SU-DHL-6 (cell line): ENCODE measurements around the gene CABP7.
A peak's percentile ranks its signal among the peaks of the same experiment; 100 is the strongest.

Experiments
- H2AFZ ChIP-seq: fragments of 200-600 bp; sonication (generic); 2 replicates; pipeline ENCODE4 v1.6.1; 2014; ENCODE audit warnings: low read depth, mild to moderate bottlenecking, moderate library complexity, mixed read lengths, antibody characterized with exemption, low read length; ENCODE audit not compliant: severe bottlenecking
- H3F3A ChIP-seq: fragments of 200-600 bp; shearing (Covaris generic); 2 replicates; pipeline ENCODE4 v1.6.0; 2016; ENCODE audit warnings: antibody characterized with exemption, mild to moderate bottlenecking; ENCODE audit not compliant: insufficient read depth
- H3K27ac ChIP-seq: fragments of 200-600 bp; sonication (generic); 2 replicates; pipeline ENCODE4 v1.5.1; 2016; ENCODE audit warnings: low read depth, mild to moderate bottlenecking, low read length, moderate library complexity, mixed read lengths
- H3K27me3 ChIP-seq: fragments of 200-600 bp; sonication (generic), shearing (Covaris generic); 2 replicates; pipeline ENCODE4 v1.6.0; 2014; ENCODE audit warnings: mild to moderate bottlenecking, low read length
- H3K36me3 ChIP-seq: fragments of 200-600 bp; sonication (generic); 2 replicates; pipeline ENCODE4 v1.6.1; 2014; ENCODE audit warnings: mild to moderate bottlenecking, low read length, mixed read lengths
- H3K4me2 ChIP-seq: fragments of 300-600, 200-600 bp; shearing (Covaris generic), sonication (generic); 2 replicates; pipeline ENCODE4 v1.6.0; 2014; ENCODE audit warnings: low read length, low read depth, mild to moderate bottlenecking; ENCODE audit not compliant: poor library complexity, severe bottlenecking
- H3K4me3 ChIP-seq: fragments of 200-600 bp; sonication (generic); 2 replicates; pipeline ENCODE4 v1.5.1; 2014; ENCODE audit warnings: antibody characterized with exemption, low read length, mild to moderate bottlenecking, mixed read lengths; ENCODE audit not compliant: insufficient read depth, poor library complexity, severe bottlenecking
- H3K79me2 ChIP-seq: fragments of 200-600 bp; sonication (generic); 2 replicates; pipeline ENCODE4 v1.6.1; 2014; ENCODE audit warnings: mild to moderate bottlenecking, low read length, moderate library complexity; ENCODE audit not compliant: insufficient read depth
- H3K9ac ChIP-seq: fragments of 200-600 bp; sonication (generic); 2 replicates; pipeline ENCODE4 v1.7.0; 2014; ENCODE audit warnings: mild to moderate bottlenecking, low read length
- H3K9me2 ChIP-seq: fragments of 200-600 bp; sonication (generic); replicated peaks from 2 replicates; pipeline ENCODE4 v1.6.1; 2014; ENCODE audit warnings: low read length; ENCODE audit not compliant: insufficient read depth
- H3K9me3 ChIP-seq: fragments of 200-600 bp; sonication (generic); 2 replicates; pipeline ENCODE4 v1.6.1; 2014; ENCODE audit warnings: low read length, mixed read lengths; ENCODE audit not compliant: insufficient read depth
- H4K20me1 ChIP-seq: fragments of 200-600 bp; sonication (generic); 2 replicates; pipeline ENCODE4 v1.6.1; 2014; ENCODE audit warnings: low read depth, mild to moderate bottlenecking, antibody characterized with exemption, low read length, moderate library complexity, mixed read lengths
- EZH2phosphoT487 ChIP-seq: fragments of 200-600 bp; sonication (generic), shearing (Covaris generic); conservative IDR thresholded peaks from 2 replicates; pipeline ENCODE4 v1.6.1; 2018; ENCODE audit warnings: mild to moderate bottlenecking, antibody characterized with exemption, low read length, moderate library complexity, mixed read lengths
- TF ChIP-seq, protein P1 (sequence below): fragments of 200-600 bp; sonication (generic); IDR thresholded peaks from one replicate; pipeline ENCODE4 v1.5.1; 2017; ENCODE audit warnings: antibody characterized with exemption, mild to moderate bottlenecking, low read length, moderate library complexity; ENCODE audit not compliant: insufficient read depth, poor library complexity, severe bottlenecking

Gene CABP7

DNA sequence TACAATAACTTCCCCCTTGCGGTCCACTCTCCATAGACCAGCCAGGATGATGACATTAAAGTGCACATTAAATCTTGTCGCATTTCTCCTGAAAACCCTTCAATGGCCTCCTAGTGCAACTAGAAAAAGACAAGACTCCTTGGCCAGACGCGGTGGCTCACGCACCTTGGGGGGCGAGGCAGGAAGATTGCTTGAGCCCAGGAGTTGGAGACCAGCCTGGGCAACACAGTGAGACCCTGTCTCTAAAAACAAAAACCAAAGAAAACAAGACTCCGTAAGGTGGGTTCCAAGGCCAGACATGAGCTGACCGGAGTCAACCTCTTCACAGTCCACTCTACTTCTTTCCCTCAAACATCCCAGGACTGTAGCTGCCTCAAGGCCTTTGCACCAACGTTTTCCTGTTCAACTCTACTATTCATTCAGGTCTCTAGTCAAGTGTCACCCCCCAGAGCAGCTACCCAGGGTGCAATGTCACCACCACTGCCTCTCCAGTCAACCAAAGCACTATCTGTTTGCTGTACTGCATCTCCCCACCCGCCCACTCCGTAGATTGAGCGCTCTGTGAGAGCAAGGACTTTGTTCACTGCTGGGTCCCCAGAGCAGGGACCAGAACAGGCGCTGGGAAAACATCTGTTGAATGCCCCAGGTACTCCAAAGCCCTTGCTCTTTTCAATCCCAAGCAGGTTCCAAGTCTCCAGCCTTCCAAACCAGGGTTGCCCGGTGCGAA lies 46.3 kb downstream of the CABP7 start:
- H3K4me2 ChIP-seq: peak overlapping the region; percentile 69
- TF ChIP-seq EZH2phosphoT487: no peak
- TF ChIP-seq, protein P1, sequence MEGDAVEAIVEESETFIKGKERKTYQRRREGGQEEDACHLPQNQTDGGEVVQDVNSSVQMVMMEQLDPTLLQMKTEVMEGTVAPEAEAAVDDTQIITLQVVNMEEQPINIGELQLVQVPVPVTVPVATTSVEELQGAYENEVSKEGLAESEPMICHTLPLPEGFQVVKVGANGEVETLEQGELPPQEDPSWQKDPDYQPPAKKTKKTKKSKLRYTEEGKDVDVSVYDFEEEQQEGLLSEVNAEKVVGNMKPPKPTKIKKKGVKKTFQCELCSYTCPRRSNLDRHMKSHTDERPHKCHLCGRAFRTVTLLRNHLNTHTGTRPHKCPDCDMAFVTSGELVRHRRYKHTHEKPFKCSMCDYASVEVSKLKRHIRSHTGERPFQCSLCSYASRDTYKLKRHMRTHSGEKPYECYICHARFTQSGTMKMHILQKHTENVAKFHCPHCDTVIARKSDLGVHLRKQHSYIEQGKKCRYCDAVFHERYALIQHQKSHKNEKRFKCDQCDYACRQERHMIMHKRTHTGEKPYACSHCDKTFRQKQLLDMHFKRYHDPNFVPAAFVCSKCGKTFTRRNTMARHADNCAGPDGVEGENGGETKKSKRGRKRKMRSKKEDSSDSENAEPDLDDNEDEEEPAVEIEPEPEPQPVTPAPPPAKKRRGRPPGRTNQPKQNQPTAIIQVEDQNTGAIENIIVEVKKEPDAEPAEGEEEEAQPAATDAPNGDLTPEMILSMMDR: no peak
- H3K4me3 ChIP-seq: peak overlapping the region; percentile 88
- no peaks in the 10 kb centered on the region for H3K9me3 ChIP-seq
- H3K9ac ChIP-seq: peak overlapping the region; percentile 79
- 0 out of 2 replicates have a peak, but pooled peaks cover 2% of the 10 kb centered on the region for H3K36me3 ChIP-seq
- H3K27ac ChIP-seq: peak overlapping the region; percentile 41
- H3K79me2 ChIP-seq: peaks cover 25% of the 10 kb centered on the region
- no peaks in the 10 kb centered on the region for H3K27me3 ChIP-seq
- peak overlapping the region; percentile 72 for H2AFZ ChIP-seq
- no peaks in the 10 kb centered on the region for H3F3A ChIP-seq
- no peaks in the 10 kb centered on the region for H3K9me2 ChIP-seq
- no peaks in the 10 kb centered on the region for H4K20me1 ChIP-seq

DNA sequence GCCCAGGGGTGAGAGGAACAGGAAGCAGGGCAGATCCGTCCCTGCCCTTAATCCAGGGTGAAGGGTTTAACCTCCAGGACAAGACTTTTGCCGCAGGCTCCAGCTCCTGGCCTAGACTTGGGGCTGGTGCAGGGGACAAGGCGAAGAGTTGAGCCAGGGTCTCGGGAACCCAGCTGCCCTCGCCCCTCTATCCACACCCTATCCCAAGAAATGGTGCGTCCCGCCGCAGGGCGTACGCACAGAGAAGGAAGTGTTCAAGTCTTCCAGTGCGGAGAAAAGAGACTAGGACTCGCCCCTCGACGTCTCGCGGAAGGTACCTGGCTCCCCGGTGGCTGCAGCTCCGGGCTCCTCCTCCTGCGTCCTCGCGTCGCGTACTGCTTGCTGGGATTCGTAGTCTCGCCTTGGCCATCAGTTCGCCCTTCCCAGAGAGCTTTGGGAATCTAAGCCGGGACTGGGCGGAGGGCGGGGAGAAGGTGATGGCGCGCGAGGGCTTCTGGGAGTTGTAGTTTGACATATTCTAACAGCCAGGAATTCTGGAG lies 46.9 kb downstream of the CABP7 start, which contains the start of gene ZMAT5:
ZMAT5 (minus strand) TSS at position 376 of the 539 bp plus-strand sequence. CDS start 18,463 bp downstream, outside the sequence.
- peak within 1 kb of the TSS; percentile 69 for H3K4me2 ChIP-seq
- H3K4me3 ChIP-seq: peak within 1 kb of the TSS; percentile 88
- H3K9me2 ChIP-seq: no peaks in the 10 kb centered on the region
- 0 out of 2 replicates have a peak, but pooled peaks cover 2% of the 10 kb centered on the region for H3K36me3 ChIP-seq
- H3K27ac ChIP-seq: peak within 1 kb of the TSS; percentile 58
- no peaks in the 10 kb centered on the region for H3K27me3 ChIP-seq
- peak within 1 kb of the TSS; percentile 72 for H2AFZ ChIP-seq
- H3K9ac ChIP-seq: peak within 1 kb of the TSS; percentile 79
- no peaks in the 10 kb centered on the region for H3F3A ChIP-seq
- TF ChIP-seq EZH2phosphoT487: no peak
- TF ChIP-seq, protein P1: no peak
- H3K9me3 ChIP-seq: no peaks in the 10 kb centered on the region
- H4K20me1 ChIP-seq: no peaks in the 10 kb centered on the region
- peaks cover 25% of the 10 kb centered on the region for H3K79me2 ChIP-seq

DNA sequence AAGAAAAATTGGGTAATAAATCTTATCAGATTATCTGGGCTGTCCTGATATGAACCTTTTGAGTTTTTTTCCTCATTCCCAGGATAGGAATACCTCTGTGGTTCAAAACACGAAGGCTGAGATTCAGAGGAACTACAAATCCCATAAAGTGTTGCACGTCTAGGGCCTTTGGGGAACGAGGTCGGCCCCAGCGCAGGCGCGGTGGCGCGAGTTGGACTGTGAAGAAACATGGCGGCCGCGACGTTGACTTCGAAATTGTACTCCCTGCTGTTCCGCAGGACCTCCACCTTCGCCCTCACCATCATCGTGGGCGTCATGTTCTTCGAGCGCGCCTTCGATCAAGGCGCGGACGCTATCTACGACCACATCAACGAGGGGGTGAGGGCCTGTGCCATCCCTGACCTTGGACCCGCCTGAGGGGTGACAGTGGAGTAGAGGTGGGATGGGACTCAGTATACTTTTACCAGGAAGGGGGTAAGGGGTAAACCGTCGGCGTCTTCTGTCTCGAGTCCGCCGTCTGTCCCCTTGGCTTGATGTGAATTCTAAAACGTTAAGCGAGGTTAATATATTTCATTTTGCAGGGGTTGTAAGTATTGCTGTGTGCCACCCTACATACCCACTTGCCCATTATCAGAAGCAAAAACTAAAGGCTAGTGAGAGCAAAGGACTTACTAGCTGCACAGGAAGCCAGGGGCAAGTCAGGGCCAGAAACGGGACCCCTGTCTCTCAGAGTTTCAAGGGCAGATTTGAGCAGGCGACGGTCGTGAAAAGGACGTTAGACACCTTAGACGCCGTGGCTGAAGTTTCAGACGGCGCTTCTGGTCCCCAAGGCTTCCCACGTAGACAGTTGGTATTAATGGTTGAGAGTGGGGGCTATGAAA lies 47.6 kb downstream of the CABP7 start, which contains the start of gene UQCR10:
UQCR10 (plus strand) TSS at position 199 of the 881 bp plus-strand sequence; CDS start at position 229, 30 bp downstream.
- Histone ChIP-seq H4K20me1 (no peaks in the 10 kb centered on the region), H3K4me3 (peak within 1 kb of the TSS; percentile 88), H2AFZ (peak within 1 kb of the TSS; percentile 72), H3K27me3 (no peaks in the 10 kb centered on the region), H3K4me2 (peak within 1 kb of the TSS; percentile 69), H3K9ac (peak within 1 kb of the TSS; percentile 79), H3K27ac (peak within 1 kb of the TSS; percentile 58), H3K9me2 (no peaks in the 10 kb centered on the region), H3K9me3 (no peaks in the 10 kb centered on the region), H3K36me3 (0 out of 2 replicates have a peak, but pooled peaks cover 2% of the 10 kb centered on the region), H3K79me2 (peaks cover 25% of the 10 kb centered on the region), H3F3A (no peaks in the 10 kb centered on the region)
- TF ChIP-seq EZH2phosphoT487: no peak
- TF ChIP-seq, protein P1: no peak
